Liver (tissue), 9 donors: ENCODE results near the gene KRT76. TPM values are rescaled to one million over a fixed set of nuclear protein-coding genes. Genes with fewer than 3 reads are reported as not detected.

Source experiments
- DNase-seq: peaks from one replicate; pipeline ENCODE4 v3.0.0-alpha.2; 2017; ENCODE audit warnings: low spot score
- H3K27ac ChIP-seq, 2 donors: one replicate each; pipeline ENCODE4 v1.7.0; 2013; ENCODE audit warnings: inconsistent platforms in 2 of 2, low read length in 2 of 2, control low read depth in 1 of 2, low read depth in 1 of 2, mild to moderate bottlenecking in 1 of 2
- H3K27me3 ChIP-seq, 4 donors: one replicate each; pipeline versions ENCODE4 v1.6.1 to v1.7.0; 2013; ENCODE audit warnings: low read length in 3 of 4, inconsistent platforms in 1 of 4, mild to moderate bottlenecking in 1 of 4, moderate library complexity in 1 of 4; ENCODE audit not compliant: control insufficient read depth in 4 of 4, insufficient read depth in 4 of 4
- H3K36me3 ChIP-seq, 4 donors: one replicate each; pipeline versions ENCODE4 v1.6.1 to v1.7.0; 2013; ENCODE audit warnings: low read length in 3 of 4, mild to moderate bottlenecking in 3 of 4, low read depth in 1 of 4, moderate library complexity in 1 of 4; ENCODE audit not compliant: control insufficient read depth in 4 of 4, insufficient read depth in 3 of 4
- H3K4me1 ChIP-seq, 4 donors: one replicate each; pipeline versions ENCODE4 v1.6.1 to v1.7.0; 2013; ENCODE audit warnings: low read length in 3 of 4, mild to moderate bottlenecking in 3 of 4, moderate library complexity in 1 of 4; ENCODE audit not compliant: control insufficient read depth in 4 of 4, insufficient read depth in 4 of 4
- H3K4me3 ChIP-seq, 3 donors: one replicate each; pipeline versions ENCODE4 v1.6.1 to v1.7.0; 2013; ENCODE audit warnings: low read length in 3 of 3, control low read depth in 1 of 3, low read depth in 1 of 3, mild to moderate bottlenecking in 1 of 3
- H3K9ac ChIP-seq, 2 donors: one replicate each; pipeline ENCODE4 v1.7.0; 2013; ENCODE audit warnings: low read length in 2 of 2, mild to moderate bottlenecking in 2 of 2, moderate library complexity in 2 of 2, control low read depth in 1 of 2, low read depth in 1 of 2
- H3K9me3 ChIP-seq, 4 donors: one replicate each; pipeline versions ENCODE4 v1.6.1 to v1.7.0; 2013; ENCODE audit warnings: low read length in 3 of 4; ENCODE audit not compliant: control insufficient read depth in 4 of 4
- EGR1 ChIP-seq, 2 donors: IDR thresholded peaks; 2 replicates each; pipeline ENCODE4 v1.6.1; 2016 to 2018; ENCODE audit warnings: antibody characterized with exemption in 2 of 2, low read depth in 2 of 2
- FOXA1 ChIP-seq: IDR thresholded peaks from 2 replicates; pipeline ENCODE4 v1.6.1; 2016; ENCODE audit warnings: antibody characterized with exemption
- FOXA2 ChIP-seq: IDR thresholded peaks from 2 replicates; pipeline ENCODE4 v1.6.1; 2016; ENCODE audit warnings: antibody characterized with exemption
- GABPA ChIP-seq, 2 donors: IDR thresholded peaks in 1 of 2; conservative IDR thresholded peaks in 1 of 2; 2 replicates each; pipeline ENCODE4 v1.6.1; 2016; ENCODE audit warnings: antibody characterized with exemption in 2 of 2, mild to moderate bottlenecking in 1 of 2, moderate library complexity in 1 of 2
- HNF4A ChIP-seq, 2 donors: conservative IDR thresholded peaks; 2 replicates each; pipeline ENCODE4 v1.6.1; 2016; ENCODE audit warnings: antibody characterized with exemption in 2 of 2, mild to moderate bottlenecking in 2 of 2
- HNF4G ChIP-seq: IDR thresholded peaks from 2 replicates; pipeline ENCODE4 v1.6.1; 2016; ENCODE audit warnings: antibody characterized with exemption
- JUND ChIP-seq, 2 donors: IDR thresholded peaks; 2 replicates each; pipeline ENCODE4 v1.6.1; 2016; ENCODE audit warnings: antibody characterized with exemption in 2 of 2
- NR2F2 ChIP-seq: IDR thresholded peaks from 2 replicates; pipeline ENCODE4 v1.6.1; 2016; ENCODE audit warnings: antibody characterized with exemption
- RAD21 ChIP-seq, 2 donors: IDR thresholded peaks; 2 replicates each; pipeline ENCODE4 v1.6.1; 2016; ENCODE audit warnings: antibody characterized with exemption in 2 of 2, mild to moderate bottlenecking in 2 of 2
- RXRA ChIP-seq, 2 donors: IDR thresholded peaks; 2 replicates each; pipeline ENCODE4 v1.6.1; 2017 to 2018; ENCODE audit warnings: antibody characterized with exemption in 2 of 2, mild to moderate bottlenecking in 1 of 2
- SP1 ChIP-seq: IDR thresholded peaks from 2 replicates; pipeline ENCODE4 v1.6.1; 2018; ENCODE audit warnings: antibody characterized with exemption, mild to moderate bottlenecking
- TAF1 ChIP-seq: conservative IDR thresholded peaks from 2 replicates; pipeline ENCODE4 v1.6.1; 2016; ENCODE audit warnings: antibody characterized with exemption, mild to moderate bottlenecking
- YY1 ChIP-seq: IDR thresholded peaks from 2 replicates; pipeline ENCODE4 v1.6.1; 2016; ENCODE audit warnings: antibody characterized with exemption, mild to moderate bottlenecking
- WGBS: extraction: QIAGEN DNeasy Blood & Tissue Kit; methylation state at CpG from one replicate; pipeline ENCODE4 v1.1.7; 2013; 5-methylcytosine and 5-hydroxymethylcytosine counted together
- polyA plus RNA-seq, 2 donors: library from polyadenylated mRNA; stranded (reverse) in 1 of 2; unstranded in 1 of 2; fragments of 200-250 nt in 1 of 2; fragments of >200 nt in 1 of 2; fragmentation: Nextera tagmentation in 1 of 2; extraction: Ambion mirVana in 1 of 2; gene quantifications; one replicate each; pipeline versions ENCODE4 v1.2.1 to v1.2.3, GENCODE V29; 2013 to 2015
- total RNA-seq, 2 donors: library from RNA; depleted of rRNA; stranded (reverse); fragments of >200 nt; gene quantifications; one replicate each; pipeline ENCODE4 v1.2.3, GENCODE V29; 2014
- TF ChIP-seq, protein P1 (sequence below): IDR thresholded peaks from 2 replicates; pipeline ENCODE4 v1.6.1; 2016; ENCODE audit warnings: antibody characterized with exemption
- TF ChIP-seq, protein P2 (sequence below): fragments of 150-350 bp; IDR thresholded peaks from 2 replicates; pipeline ENCODE4 v1.5.1; 2017; ENCODE audit warnings: improper control_type of control experiment, low read depth, low read length; ENCODE audit not compliant: missing input control
- TF ChIP-seq, protein P3 (sequence below): IDR thresholded peaks from 2 replicates; pipeline ENCODE4 v1.6.1; 2016; ENCODE audit warnings: antibody characterized with exemption, mild to moderate bottlenecking
- TF ChIP-seq, protein P4 (sequence below): IDR thresholded peaks from 2 replicates; pipeline ENCODE4 v1.6.1; 2016; ENCODE audit warnings: antibody characterized with exemption
- TF ChIP-seq, protein P5 (sequence below): IDR thresholded peaks from 2 replicates; pipeline ENCODE4 v1.6.1; 2016; ENCODE audit warnings: antibody characterized with exemption
- donor health status: healthy.
- donor health status: healthy.
- donor health status: healthy.
- donor health status: healthy.
- donor health status: healthy.

The KRT76 gene
- total and polyA plus RNA-seq, 4 donors = not detected

DNA sequence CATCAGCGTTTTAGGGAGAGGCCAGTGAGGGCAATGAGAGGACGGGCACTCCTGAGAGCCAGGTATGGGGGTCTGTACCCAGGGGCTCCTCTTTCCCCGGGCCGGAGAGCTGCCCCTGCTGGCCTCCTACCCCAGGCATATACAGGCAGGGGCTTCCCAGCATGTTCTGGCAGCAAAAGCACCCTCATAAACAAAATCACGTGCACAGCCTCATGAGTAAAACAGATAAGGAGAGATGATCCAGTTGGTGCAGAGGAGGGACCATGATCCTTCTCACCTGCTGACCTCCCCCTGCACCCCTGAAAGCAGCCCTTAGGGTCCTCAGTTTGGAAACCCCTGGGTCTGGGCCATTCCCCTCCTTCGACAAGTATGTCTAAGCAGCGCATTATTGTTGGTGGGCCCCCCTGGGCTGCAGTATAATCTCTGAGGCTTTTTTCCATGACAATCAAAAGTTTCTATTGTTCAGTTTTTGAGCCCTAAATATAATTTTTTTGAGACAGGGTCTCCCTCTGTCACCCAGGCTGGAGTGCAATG, 41.8 kb upstream of the KRT76 start:
- H3K27me3 ChIP-seq = no peaks in the 10 kb centered on the region
- TF ChIP-seq, protein P1, sequence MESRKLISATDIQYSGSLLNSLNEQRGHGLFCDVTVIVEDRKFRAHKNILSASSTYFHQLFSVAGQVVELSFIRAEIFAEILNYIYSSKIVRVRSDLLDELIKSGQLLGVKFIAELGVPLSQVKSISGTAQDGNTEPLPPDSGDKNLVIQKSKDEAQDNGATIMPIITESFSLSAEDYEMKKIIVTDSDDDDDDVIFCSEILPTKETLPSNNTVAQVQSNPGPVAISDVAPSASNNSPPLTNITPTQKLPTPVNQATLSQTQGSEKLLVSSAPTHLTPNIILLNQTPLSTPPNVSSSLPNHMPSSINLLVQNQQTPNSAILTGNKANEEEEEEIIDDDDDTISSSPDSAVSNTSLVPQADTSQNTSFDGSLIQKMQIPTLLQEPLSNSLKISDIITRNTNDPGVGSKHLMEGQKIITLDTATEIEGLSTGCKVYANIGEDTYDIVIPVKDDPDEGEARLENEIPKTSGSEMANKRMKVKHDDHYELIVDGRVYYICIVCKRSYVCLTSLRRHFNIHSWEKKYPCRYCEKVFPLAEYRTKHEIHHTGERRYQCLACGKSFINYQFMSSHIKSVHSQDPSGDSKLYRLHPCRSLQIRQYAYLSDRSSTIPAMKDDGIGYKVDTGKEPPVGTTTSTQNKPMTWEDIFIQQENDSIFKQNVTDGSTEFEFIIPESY = no peak
- TF ChIP-seq FOXA2 = no peak
- no peak for TF ChIP-seq RAD21 (IDR thresholded peaks at IDR 0.05)
- no peak for TF ChIP-seq FOXA1
- no peak for TF ChIP-seq NR2F2
- no peak for TF ChIP-seq HNF4A (conservative IDR thresholded peaks at IDR 0.05)
- TF ChIP-seq RXRA (IDR thresholded peaks at IDR 0.05) = no peak
- TF ChIP-seq, protein P2, sequence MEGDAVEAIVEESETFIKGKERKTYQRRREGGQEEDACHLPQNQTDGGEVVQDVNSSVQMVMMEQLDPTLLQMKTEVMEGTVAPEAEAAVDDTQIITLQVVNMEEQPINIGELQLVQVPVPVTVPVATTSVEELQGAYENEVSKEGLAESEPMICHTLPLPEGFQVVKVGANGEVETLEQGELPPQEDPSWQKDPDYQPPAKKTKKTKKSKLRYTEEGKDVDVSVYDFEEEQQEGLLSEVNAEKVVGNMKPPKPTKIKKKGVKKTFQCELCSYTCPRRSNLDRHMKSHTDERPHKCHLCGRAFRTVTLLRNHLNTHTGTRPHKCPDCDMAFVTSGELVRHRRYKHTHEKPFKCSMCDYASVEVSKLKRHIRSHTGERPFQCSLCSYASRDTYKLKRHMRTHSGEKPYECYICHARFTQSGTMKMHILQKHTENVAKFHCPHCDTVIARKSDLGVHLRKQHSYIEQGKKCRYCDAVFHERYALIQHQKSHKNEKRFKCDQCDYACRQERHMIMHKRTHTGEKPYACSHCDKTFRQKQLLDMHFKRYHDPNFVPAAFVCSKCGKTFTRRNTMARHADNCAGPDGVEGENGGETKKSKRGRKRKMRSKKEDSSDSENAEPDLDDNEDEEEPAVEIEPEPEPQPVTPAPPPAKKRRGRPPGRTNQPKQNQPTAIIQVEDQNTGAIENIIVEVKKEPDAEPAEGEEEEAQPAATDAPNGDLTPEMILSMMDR = no peak
- TF ChIP-seq SP1 = no peak
- TF ChIP-seq YY1 = no peak
- no peak for TF ChIP-seq JUND (IDR thresholded peaks at IDR 0.05)
- TF ChIP-seq, protein P3, sequence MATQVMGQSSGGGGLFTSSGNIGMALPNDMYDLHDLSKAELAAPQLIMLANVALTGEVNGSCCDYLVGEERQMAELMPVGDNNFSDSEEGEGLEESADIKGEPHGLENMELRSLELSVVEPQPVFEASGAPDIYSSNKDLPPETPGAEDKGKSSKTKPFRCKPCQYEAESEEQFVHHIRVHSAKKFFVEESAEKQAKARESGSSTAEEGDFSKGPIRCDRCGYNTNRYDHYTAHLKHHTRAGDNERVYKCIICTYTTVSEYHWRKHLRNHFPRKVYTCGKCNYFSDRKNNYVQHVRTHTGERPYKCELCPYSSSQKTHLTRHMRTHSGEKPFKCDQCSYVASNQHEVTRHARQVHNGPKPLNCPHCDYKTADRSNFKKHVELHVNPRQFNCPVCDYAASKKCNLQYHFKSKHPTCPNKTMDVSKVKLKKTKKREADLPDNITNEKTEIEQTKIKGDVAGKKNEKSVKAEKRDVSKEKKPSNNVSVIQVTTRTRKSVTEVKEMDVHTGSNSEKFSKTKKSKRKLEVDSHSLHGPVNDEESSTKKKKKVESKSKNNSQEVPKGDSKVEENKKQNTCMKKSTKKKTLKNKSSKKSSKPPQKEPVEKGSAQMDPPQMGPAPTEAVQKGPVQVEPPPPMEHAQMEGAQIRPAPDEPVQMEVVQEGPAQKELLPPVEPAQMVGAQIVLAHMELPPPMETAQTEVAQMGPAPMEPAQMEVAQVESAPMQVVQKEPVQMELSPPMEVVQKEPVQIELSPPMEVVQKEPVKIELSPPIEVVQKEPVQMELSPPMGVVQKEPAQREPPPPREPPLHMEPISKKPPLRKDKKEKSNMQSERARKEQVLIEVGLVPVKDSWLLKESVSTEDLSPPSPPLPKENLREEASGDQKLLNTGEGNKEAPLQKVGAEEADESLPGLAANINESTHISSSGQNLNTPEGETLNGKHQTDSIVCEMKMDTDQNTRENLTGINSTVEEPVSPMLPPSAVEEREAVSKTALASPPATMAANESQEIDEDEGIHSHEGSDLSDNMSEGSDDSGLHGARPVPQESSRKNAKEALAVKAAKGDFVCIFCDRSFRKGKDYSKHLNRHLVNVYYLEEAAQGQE = no peak
- TF ChIP-seq, protein P4, sequence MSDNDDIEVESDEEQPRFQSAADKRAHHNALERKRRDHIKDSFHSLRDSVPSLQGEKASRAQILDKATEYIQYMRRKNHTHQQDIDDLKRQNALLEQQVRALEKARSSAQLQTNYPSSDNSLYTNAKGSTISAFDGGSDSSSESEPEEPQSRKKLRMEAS = no peak
- TF ChIP-seq EGR1 (IDR thresholded peaks at IDR 0.05; ENCODE audit: low read depth in 2 of 2) = no peak
- TF ChIP-seq GABPA (IDR thresholded peaks at IDR 0.05 in 1 of 2, conservative IDR thresholded peaks at IDR 0.05 in 1 of 2) = no peak
- TF ChIP-seq HNF4G = no peak
- no peak for TF ChIP-seq TAF1
- TF ChIP-seq, protein P5, sequence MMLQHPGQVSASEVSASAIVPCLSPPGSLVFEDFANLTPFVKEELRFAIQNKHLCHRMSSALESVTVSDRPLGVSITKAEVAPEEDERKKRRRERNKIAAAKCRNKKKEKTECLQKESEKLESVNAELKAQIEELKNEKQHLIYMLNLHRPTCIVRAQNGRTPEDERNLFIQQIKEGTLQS = no peak
- H3K4me1 ChIP-seq = no peaks in the 10 kb centered on the region
- H3K36me3 ChIP-seq = no peaks in the 10 kb centered on the region
- no peak for DNase-seq
- 67% methylated on average over 7 of the region's 7 CpGs for WGBS
- H3K27ac ChIP-seq = no peak overlapping the region
- no peaks in the 10 kb centered on the region for H3K9me3 ChIP-seq
- H3K4me3 ChIP-seq = no peak overlapping the region
- H3K9ac ChIP-seq = no peak overlapping the region
